DND-41 (cell line): Measurements from ENCODE around the gene EPS8L1.

Experiments
- EZH2 ChIP-seq: IDR thresholded peaks from 3 replicates; pipeline ENCODE4 v1.6.1; 2012; ENCODE audit warnings: borderline replicate concordance, low read depth, mild to moderate bottlenecking, moderate library complexity, low read length, inconsistent platforms; ENCODE audit not compliant: severe bottlenecking
- TF ChIP-seq, protein P1 (sequence below): IDR thresholded peaks from 2 replicates; pipeline ENCODE4 v1.5.1; 2012; ENCODE audit warnings: borderline replicate concordance, low read length, moderate library complexity, mild to moderate bottlenecking; ENCODE audit not compliant: poor library complexity, severe bottlenecking; ENCODE audit errors: extremely low read depth

DNA sequence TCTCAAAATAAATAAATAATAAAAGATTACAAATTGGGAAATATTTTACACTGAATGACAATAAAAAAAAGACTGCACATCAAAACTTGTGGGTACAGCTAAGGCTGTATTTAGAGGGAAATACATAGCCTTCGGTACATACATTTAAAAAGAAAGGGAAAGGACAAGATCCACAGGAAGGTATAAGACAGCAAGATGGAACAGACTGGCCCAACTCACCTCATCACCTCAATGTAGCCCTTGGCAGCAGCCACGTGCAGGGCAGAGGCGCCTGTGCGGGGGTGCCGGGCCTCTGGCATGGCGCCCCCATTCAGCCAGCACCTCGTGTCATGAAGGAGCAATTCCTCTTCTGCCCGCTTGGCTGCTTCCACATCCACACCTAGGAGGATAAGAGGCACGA lies 27.5 kb downstream of the EPS8L1 start:
- TF ChIP-seq, protein P1, sequence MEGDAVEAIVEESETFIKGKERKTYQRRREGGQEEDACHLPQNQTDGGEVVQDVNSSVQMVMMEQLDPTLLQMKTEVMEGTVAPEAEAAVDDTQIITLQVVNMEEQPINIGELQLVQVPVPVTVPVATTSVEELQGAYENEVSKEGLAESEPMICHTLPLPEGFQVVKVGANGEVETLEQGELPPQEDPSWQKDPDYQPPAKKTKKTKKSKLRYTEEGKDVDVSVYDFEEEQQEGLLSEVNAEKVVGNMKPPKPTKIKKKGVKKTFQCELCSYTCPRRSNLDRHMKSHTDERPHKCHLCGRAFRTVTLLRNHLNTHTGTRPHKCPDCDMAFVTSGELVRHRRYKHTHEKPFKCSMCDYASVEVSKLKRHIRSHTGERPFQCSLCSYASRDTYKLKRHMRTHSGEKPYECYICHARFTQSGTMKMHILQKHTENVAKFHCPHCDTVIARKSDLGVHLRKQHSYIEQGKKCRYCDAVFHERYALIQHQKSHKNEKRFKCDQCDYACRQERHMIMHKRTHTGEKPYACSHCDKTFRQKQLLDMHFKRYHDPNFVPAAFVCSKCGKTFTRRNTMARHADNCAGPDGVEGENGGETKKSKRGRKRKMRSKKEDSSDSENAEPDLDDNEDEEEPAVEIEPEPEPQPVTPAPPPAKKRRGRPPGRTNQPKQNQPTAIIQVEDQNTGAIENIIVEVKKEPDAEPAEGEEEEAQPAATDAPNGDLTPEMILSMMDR: no peak
- TF ChIP-seq EZH2: no peak
